ENCODE data around the gene SLC38A2.

DNA sequence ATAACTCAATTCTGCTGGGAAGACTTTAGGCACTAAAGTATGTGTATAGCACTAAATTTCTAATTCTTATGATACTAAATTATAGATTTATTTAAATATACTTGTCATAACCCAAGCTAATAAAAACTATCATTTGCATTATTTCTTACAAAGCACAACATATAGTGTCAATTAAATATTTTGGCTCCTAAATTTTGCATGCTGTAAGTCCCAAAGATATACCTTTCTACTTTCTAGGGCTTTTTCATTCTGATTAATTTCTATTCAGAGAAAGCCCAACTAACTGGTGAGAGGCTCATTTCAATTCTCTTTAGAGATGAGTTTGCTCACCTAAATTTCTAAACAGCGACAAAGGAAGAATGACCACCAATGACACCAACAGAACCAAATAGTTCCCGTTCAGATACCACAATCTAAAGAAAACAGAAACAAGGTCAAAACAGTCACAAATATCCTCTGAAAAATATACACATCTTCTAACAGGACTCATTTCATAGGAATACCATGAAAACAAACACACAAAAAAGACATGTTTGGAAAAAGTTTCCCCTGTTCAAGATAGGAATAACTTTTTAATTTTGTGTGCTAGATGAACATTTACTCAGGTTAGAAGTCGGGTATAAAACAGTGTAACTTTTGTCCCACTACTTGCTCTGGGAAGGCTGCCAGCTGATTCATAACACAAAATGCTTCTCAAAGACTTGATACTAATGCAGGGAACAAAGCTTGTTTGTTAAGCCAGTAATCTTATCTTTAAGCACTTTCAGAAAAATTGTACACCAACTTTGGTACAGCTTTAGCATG, 7.6 kb downstream of the SLC38A2 start:
- TF ChIP-seq ZNF263 (CRISPR knock-in tag; IDR thresholded peaks at IDR 0.05; ENCODE audit: low read depth) (no peak), IRF2 (CRISPR knock-in tag; IDR thresholded peaks at IDR 0.05; ENCODE audit: borderline replicate concordance, low read depth) (no peak), EMX1 (CRISPR knock-in tag; IDR thresholded peaks at IDR 0.05) (no peak)
